T-helper 2 cell treated with Interferon-gamma antibody and Interleukin-4, amounts not matched to agents 100 ng/mL and 5 ng/mL, for 36 hours (primary cell): ENCODE measurements around the gene MAPK14. TPM values are rescaled to one million over a fixed set of nuclear protein-coding genes. Genes with fewer than 3 reads are reported as not detected.
"Not testable (repeated sequence)": the region's sequence is repeated elsewhere in the genome, so short reads cannot be mapped to it uniquely, and the experiment has no call there.

ENCODE experiments used
- intact Hi-C: fragments of 100-400 bp; cut with micrococcal nuclease; formaldehyde crosslinking; loops from one replicate; pipeline ENCODE4 v1.15.1; 2023
- total RNA-seq: library from RNA; stranded (reverse); gene quantifications from 2 replicates; pipeline ENCODE4 v1.2.3, GENCODE V29; 2022

MAPK14 gene
- total RNA-seq, 1 donor from 2014 or later, result 59.7 TPM

DNA sequence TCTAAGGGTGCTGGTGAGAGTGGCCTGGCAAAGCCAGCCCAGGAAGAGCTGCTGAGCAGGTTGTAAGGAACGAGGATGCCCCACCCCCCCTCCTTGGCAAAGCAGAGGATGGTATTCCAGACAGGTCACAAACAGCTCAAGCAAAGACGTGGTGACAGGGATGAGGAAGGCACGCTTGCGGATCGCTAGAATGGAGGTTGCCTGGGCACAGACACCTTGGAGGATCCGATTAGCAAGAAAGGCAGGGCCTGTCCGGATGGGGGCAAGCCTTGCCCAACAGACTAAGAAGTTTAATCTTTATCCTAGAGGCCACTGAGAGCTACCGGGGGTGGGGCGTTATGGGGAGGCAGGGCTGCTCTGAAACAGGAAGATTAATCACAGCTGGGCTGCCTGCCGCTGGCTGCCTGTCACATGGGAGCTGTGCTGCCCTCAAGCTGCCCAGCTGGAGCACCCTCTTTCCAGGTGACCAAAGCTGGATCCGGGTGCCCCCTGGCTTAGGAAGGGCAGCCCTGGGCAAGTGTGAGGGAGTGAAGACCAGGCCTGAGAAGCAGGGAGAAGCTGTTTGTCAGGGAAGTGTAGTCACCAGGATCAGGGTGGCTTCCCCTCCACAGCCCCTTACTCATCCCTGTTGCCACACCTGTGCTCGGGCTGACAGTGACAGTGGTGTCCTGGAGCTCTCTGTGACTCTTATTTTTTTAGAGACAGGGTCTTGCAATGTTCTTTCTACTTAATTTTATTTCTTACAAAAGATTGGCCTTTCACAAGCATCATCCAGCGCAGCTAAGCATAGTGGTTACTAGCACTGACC is 93.6 kb downstream of the MAPK14 start:
- intact Hi-C loops, result loop anchor here (1.0 to 5.0 kb wide), 3 partner anchors 94 to 236 kb away; partner anchors contain the start of gene MAPK14

DNA sequence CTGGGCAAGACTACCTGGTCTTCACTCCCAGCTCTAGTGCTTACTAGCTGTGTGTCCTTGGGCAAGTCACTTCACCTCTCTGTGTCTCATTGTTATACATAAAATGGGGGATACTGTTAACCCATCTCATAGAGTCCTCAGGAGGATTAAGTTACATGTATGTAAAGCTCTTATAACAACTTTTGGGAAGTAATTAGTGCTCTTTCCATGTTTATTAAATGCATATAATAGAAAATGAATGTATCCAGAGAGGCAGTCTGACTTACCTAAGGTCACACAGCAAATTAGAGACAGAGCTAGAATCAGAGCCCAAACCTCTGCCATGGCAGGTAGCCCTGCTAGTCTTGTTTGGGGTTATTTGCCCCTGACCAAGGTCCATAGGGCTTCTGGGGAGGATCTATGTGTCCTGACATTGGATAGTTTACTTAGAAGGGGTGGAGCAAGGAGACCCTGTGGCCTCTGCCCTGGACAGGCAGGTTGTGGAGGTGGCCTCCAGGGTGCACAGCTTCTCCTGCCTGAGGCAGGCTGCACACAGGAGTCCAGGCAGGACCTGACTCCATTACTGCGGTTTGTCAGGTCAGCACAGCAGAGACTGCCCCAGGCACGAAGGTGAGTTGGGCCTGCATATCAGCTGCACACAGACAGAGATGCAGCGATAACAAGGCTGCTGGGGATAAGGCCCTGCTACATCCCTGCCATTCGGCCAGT is 94.3 kb downstream of the MAPK14 start:
- intact Hi-C loops, result loop anchor here (5.0 kb wide), 2 partner anchors 180 to 235 kb away; no protein-coding TSS in a partner anchor

DNA sequence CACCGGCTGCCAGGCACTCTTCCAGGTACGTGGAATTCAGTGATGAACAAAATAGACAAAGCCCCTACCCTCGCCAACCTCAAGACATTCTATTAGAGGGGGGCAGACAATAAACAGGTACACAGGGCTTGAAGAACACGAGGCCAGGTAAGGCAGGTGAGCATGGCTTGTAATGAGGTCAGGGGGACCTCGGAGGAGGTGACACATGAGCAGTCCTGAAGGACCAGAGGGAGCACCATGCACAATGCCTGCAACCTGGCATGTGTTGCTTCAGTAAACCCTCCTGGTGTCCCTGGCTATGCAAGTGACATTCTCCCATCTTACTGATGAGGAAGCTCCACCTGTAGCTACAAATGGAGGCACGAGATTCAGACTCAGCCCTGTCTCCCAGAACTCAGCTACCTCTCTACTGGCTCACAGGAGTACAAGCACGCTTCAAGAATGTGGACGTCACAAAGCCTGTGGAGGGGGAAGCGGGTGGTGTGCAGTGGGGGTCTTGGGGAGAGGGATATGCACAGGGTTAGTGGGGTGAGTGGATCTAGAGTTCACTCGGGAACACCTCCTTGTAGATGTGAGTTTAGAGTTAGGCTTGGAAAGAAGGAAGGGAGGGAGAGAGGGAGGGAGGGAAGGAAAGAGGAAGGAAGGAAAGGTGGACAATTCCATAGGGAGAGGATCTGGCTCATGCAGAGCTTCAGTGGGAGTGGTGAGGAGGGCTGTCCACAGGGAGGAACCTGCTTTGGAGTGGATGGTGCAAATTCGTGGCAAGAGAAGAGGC is 95.1 kb downstream of the MAPK14 start:
- intact Hi-C loops, result loop anchor here (1.0 to 5.0 kb wide), 4 partner anchors 7 to 235 kb away; no protein-coding TSS in a partner anchor

DNA sequence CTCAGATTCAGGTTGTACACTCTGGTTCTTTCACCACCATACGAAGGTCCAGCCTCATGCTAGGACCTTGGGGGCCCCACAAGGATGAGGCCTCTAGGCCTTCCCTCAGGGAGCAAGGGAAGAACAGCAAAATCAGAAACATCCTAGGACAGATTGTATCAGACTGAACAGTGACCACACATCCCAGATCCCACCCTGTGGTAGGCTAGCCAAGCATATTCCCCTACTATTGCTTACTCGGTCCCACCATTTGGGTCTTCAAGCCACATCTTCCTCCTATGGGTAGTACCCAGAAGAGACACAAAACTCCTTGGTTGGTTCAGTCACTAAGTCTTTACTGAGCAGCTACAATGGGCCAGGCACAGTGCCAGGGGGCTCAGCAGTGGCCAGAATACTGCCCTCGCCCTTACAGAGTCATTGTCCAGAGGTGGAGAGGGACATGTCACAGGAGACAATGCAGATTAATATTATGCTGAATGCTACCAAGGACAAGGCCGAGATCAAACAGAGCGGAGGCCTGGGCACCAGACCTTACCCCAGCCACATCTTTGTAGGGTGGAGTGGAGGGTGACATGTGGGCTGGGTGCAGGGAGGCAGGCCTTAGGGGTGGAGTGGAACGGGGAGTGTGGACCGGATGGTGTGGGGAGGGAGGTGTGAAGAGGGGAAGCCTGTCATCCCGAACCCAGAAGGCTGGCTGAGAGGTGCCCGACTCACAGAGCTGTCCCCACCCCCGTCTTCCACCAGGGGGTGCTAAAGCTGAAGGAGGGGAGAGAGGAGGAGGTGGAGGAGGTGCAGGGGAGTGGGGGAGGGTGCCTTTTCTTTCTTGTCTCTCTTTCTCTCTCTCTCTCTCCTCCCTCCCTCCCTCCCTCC is 95.9 kb downstream of the MAPK14 start:
- intact Hi-C loops, result loop anchor here (1.0 to 5.0 kb wide), 5 partner anchors 8 to 234 kb away; partner anchors contain the start of gene BRPF3

DNA sequence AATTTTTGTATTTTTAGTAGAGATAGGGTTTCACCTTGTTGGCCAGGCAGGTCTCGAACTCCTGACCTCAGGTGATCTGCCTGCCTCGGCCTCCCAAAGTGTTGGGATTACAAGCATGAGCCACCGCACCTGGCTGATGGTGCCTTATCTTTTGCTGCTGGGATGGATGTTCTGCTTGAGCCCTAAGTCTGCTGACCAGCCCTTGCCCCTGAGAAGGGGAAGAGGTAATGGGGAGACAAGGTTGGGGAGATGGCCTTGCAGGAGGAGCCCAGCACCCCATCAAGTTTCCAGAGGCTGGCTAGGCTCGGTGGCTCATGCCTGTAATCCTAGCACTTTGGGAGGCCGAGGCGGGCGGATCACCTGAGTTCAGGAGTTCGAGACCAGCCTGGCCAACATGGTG is 96.7 kb downstream of the MAPK14 start:
- intact Hi-C loops, result loop anchor here (1.0 to 5.0 kb wide), 3 partner anchors 72 to 233 kb away; partner anchors contain the start of gene BRPF3

DNA sequence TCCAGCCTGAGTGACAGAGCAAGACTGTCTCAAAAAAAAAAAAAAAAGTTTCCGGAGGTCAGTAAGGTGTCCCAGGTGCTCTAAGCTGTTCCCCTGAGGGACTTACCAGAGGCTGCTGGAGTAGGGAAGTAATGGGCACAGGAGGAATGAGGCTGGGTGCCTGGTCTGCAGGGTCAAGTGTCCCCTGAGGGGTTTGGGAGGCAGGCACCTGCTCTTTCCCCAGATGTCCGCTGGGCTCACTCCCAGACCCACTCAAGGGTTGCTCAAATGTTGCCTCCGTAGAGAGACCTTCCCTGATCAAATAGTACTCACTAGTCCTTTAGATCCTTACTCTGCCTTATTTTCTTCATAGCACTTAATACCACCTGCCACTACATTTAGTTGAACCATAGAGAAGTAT is 97.3 kb downstream of the MAPK14 start:
- intact Hi-C loops, result loop anchor here (1.0 to 5.0 kb wide), 3 partner anchors 71 to 232 kb away; partner anchors contain the start of gene BRPF3

DNA sequence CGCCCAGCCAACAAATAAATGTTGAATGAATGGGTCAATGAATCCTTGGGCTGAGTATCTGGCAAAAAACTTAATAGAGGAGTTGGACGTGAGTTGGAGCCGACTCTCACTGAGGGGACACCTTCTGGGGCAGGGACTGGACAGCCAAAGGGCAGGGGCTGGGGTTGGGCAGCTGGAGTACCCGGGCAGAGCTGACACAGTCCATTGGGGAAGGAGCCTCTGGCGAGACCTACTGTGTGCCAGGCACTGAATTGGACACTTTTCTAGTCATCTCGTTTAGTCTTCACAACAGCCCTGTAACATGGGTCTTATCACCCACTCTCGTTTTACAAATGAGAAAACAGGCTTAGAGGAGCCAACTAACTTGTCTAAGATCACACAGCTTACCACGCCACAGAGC is 98.0 kb downstream of the MAPK14 start:
- intact Hi-C loops, result no loop called here

DNA sequence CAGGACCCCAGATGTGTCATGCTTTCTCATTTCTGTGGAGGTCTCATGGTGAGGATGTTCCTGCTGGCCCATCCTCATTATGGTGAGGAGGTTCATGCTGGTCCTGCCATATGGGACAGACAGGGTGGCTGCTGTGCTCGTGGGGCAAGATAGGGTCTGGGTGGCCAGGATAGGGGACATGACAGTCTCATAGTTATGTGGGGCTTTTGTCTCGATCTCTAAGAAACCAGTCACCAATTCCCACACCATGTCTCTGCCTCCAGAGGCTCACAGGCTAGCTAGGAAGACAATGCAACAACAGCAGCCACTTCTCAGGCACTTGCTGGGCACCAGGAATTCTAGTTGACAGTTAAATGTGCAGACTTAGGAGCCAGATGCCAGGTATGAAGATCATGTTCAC is 98.5 kb downstream of the MAPK14 start:
- intact Hi-C loops, result no loop called here

DNA sequence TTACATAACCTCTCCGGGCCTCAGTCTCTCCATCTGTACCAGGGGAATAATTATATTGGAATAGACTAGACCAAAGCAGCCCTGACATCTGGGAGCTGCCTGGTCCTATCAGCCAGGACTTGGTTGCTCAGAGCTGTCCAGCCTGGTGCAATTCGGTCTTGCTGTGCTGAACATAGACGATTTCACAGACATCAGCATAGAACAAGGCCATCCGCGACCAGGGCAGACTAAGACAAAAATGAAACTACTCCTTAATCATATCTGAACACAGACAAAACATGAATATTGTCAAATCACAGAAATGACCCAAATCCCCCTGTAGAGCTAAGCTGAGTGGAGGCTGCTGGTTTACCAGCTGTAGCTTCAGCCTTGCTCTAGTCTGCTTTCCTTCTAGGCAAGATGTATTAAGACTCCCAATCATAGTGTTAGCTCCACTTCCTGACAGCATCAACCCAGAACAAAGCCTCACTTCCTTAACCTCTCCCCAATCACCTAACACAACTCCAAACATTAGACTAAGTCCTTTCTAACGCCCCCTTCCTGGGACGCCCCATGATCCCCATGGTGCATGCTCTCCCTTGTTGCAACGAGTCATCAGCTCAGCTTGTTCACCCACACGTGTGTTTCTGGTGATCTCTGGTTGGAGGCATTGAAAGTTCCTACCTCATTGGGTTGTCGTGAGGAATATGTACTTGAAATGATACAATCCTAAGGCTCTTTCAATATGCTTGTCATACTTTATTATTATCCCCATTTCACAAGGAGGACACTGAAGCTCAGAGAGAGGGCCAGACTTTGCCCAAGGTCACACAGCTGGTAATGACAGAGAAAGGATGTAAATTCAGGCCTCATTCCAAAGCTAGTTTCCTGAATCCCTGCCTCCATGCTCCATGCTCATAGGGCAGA is 99.2 kb downstream of the MAPK14 start:
- intact Hi-C loops, result no loop called here

DNA sequence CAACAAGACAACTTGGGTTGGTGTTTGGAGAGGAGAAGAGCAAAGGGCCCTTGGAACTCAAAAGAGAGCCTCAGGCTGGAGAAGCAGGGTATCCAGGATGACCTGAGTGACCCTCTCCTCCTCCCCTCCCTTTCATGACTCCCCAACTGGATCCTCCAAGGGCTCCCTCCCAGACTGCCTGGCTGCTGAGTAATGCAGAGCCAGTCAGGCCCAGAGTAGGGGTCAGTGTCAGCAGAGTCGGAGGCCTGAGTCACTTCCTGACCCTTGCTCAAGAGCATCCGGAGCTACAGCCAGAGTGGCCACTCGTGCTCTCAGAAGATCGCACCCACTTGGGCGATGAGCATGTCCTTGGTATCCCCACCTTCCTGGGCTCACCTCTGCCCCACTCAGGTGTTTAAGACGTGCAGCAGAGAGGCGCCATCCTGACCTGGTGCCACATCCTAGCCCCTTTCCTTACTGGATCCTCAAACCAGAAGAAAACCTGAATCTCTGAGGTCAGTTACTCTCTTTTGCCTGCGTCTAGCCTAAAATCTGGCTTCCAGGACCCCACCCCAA is 99.9 kb downstream of the MAPK14 start:
- intact Hi-C loops, result no loop called here

DNA sequence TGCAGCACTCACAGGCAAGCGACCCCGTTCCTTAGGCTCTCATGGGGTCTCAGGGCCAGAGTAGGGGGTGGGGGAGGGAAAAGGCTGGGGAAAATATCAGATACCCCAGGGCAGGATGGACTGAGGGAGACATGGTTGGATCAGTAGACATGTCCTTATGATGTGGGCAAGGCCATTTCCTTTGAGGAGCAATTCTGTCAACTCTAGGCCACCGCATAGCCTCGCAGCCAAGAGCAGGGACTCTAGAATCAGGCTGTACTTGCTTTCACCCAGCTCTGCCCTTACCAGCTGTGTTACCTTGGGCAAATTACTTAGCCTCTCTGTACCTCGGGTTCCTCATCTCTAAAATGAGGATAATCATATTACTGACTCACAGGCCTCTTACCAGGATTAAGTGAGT is 100.5 kb downstream of the MAPK14 start:
- intact Hi-C loops, result no loop called here

DNA sequence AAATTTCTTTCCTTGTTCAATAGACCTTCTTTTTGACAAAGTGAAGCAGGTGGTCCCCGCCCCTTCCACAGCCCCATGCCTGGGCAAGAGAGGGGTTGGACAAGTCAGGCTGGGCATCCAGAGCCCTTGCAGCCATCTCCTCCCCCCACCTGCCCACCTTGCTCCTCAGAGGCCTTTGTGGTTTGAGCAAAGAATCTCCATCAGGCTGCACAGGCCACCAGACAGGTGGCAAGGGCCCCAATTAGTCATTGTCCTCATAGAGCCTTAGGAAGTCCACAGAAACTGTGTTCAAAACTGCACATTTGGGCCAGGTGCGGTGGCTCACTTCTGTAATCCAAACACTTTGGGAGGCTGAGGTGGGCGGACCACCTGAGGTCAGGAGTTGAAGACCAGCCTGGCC is 101.2 kb downstream of the MAPK14 start:
- intact Hi-C loops, result no loop called here

DNA sequence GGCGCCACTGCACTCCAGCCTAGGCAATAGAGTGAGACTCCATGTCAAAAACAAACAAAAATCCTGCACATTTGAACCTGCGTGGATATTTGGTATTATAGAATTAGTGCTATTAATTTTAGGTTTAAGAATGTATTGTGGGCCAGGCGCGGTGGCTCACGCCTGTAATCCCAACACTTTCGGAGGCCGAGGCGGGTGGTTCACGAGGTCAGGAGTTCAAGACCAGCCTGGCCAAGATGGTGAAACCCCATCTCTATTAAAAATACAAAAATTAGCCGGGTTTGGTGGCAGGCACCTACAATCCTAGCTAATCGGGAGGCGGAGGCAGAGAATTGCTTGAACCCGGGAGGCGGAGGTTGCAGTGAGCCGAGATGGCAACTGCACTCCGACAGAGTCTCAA is 101.7 kb downstream of the MAPK14 start:
- intact Hi-C loops, result not testable (repeated sequence)

DNA sequence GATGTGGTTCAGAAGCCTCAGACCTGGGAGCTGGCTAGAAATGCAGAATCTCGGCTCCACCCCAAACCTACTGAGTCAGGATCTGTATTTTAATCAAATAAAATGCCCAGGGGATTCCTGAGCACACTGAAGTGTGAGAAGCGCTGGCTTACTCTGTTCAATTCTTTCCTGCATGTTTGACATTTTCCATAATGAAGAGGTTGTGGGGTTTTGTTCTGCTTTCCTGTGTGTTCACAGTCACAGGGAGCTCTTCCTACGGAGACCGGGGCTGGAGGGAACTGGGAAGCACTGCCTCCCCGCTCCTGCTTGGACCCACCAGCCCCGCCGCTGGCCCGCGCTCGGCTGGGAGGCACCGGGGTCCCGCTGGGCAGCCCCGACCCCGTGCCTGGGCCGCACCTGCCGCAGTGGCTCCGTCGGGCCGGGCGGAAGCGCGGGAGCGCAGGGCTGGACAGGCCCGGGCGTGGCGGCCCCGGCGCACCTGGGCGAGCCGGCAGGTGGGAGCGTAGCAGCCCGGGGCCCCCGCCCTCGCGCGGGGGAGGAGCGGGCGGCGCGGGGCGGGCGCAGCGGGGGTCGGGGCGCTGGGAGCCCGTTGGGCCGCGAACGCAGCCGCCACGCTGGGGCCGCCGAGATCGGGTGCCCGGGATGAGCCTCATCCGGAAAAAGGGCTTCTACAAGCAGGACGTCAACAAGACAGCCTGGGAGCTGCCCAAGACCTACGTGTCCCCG is 102.5 kb downstream of the MAPK14 start, which contains the start of gene MAPK13:
TSS of gene MAPK13 (plus strand) at position 573 of the 726 bp plus-strand sequence. CDS start at position 643, 70 bp downstream.
- intact Hi-C loops, result loop anchor here (2.0 kb wide), 1 partner anchor 67 kb away; the partner anchor contains the start of gene BRPF3

DNA sequence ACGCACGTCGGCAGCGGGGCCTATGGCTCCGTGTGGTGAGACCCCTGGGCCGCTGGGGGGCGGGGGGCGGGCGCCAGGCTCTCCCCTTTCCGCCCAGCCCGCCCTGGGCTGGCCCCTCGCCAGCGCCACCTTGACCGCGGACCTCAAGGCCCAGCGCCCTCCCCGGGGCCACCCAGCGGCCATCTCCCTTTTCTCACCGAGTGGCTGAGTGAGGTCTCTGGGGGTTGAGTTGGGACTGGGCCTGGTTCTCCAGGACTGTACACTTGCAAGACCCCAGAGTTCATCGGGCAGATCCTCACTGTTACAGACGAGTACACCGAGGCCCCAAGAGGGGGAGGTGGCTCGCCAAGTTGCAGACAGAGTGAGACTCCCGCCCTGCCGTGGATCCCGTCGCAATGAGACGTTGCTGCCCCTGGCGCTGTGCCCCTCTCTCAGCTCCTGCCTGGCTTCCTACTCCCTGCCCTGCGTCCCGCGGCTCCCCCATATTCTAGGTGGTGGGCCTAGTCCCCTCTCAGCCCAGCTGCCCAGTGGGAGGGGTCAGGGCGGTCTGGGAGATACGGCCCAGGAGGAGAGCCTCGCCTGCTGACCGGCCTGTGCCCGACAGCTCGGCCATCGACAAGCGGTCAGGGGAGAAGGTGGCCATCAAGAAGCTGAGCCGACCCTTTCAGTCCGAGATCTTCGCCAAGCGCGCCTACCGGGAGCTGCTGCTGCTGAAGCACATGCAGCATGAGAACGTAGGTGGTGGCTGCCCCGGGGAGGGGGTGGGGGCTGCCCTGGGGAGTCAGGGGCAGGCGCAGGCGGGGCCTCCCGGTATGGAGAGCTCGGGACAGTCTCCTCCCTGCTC is 103.3 kb downstream of the MAPK14 start:
- intact Hi-C loops, result loop anchor here (1.0 to 2.0 kb wide), 4 partner anchors 8 to 104 kb away; partner anchors contain the start of genes BRPF3 and MAPK14

DNA sequence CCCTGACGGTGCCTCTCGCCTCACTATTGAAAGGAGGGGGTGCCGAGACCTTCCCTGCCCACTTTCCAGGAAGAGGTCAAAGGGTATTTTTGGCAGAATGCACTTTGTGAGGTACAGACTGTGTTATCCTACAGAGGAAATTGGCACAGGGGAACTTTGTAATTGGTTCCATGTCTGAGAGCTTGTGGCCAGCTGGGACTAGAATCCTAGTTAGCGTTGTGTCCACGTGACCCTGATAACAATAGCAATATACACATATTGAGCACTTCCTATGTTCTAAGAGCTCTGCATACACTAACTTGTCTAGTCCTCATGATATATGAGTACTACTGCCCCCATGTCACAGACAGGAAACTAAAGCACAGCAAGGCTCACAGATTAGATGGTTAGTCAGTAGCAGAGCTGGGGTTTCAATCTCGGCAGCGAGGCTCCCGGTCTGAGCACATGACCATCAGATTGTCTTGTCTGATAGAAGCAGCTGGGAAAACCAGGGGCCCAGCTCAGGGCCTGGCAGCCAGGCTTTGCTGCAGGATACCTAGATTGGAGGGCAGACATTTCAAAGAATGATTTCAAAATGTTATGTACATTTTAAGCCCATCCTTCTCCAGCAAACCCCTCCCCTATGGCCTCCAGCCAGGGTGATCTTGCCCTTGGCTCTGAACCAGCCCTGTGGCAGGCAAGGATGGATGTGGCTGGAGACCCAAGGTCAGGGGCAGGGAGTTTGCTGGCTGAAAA is 104.1 kb downstream of the MAPK14 start:
- intact Hi-C loops, result loop anchor here (1.0 to 2.0 kb wide), 4 partner anchors 8 to 104 kb away; partner anchors contain the start of genes BRPF3 and MAPK14
